Neural progenitor cell (in vitro differentiated cells): ENCODE results near the gene PIGL. TPM values are rescaled to one million over a fixed set of nuclear protein-coding genes. Genes with fewer than 3 reads are reported as not detected.
"Not testable (repeated sequence)": the region's sequence is repeated elsewhere in the genome, so short reads cannot be mapped to it uniquely, and the experiment has no call there.

Experiments used
- DNase-seq: peaks from one replicate; pipeline ENCODE4 v3.0.0-alpha.2; 2016; ENCODE audit warnings: low spot score
- H2AFZ ChIP-seq: fragments of 200-600 bp; sonication (generic); replicated peaks from 2 replicates; pipeline ENCODE4 v1.6.1; 2016; ENCODE audit warnings: antibody characterized with exemption
- H3F3A ChIP-seq: fragments of 200-600 bp; sonication (generic); 2 replicates; pipeline ENCODE4 v1.6.1; 2016; ENCODE audit warnings: antibody characterized with exemption, low read depth
- H3K27ac ChIP-seq: fragments of 200-600 bp; sonication (generic); 2 replicates; pipeline ENCODE4 v1.5.1; 2016; ENCODE audit warnings: mild to moderate bottlenecking
- H3K27me3 ChIP-seq: fragments of 200-600 bp; sonication (generic); 2 replicates; pipeline ENCODE4 v1.6.1; 2016; ENCODE audit warnings: mild to moderate bottlenecking, moderate library complexity
- H3K36me3 ChIP-seq: fragments of 200-600 bp; sonication (generic); 2 replicates; pipeline ENCODE4 v1.5.1; 2016
- H3K4me1 ChIP-seq: fragments of 200-600 bp; sonication (generic); 2 replicates; pipeline ENCODE4 v1.6.1; 2016; ENCODE audit warnings: mixed run types
- H3K4me2 ChIP-seq: fragments of 200-600 bp; sonication (generic); 2 replicates; pipeline ENCODE4 v1.6.1; 2016
- H3K4me3 ChIP-seq: fragments of 200-600 bp; sonication (generic); 2 replicates; pipeline ENCODE4 v1.5.1; 2016
- H3K79me2 ChIP-seq: fragments of 200-600 bp; sonication (generic); 2 replicates; pipeline ENCODE4 v1.6.1; 2016; ENCODE audit warnings: low read depth
- H3K9ac ChIP-seq: fragments of 200-600 bp; sonication (generic); 2 replicates; pipeline ENCODE4 v1.6.1; 2016
- H3K9me3 ChIP-seq: fragments of 200-600 bp; sonication (generic); 2 replicates; pipeline ENCODE4 v1.5.1; 2016; ENCODE audit warnings: low read depth
- H4K20me1 ChIP-seq: fragments of 200-600 bp; sonication (generic); 2 replicates; pipeline ENCODE4 v1.6.1; 2016; ENCODE audit warnings: low read depth
- H3K27ac Mint-ChIP-seq: 3 replicates; pipeline ENCODE4 v1.8.0; 2021; ENCODE audit warnings: mixed read lengths
- H3K27me3 Mint-ChIP-seq: 2 replicates; pipeline ENCODE4 v1.8.0; 2022; ENCODE audit warnings: low read depth, mild to moderate bottlenecking, inconsistent platforms, moderate library complexity, mixed read lengths; ENCODE audit not compliant: insufficient read depth
- H3K36me3 Mint-ChIP-seq: 3 replicates; pipeline ENCODE4 v1.8.0; 2021; ENCODE audit warnings: mixed read lengths
- H3K4me1 Mint-ChIP-seq: 3 replicates; pipeline ENCODE4 v1.8.0; 2021; ENCODE audit warnings: mixed read lengths
- H3K4me3 Mint-ChIP-seq: 3 replicates; pipeline ENCODE4 v1.8.0; 2021; ENCODE audit warnings: mild to moderate bottlenecking, moderate library complexity, mixed read lengths
- H3K9me3 Mint-ChIP-seq: 3 replicates; pipeline ENCODE4 v1.8.0; 2020; ENCODE audit warnings: mixed read lengths
- EZH2 ChIP-seq: fragments of 200-600 bp; sonication (generic); IDR thresholded peaks from 2 replicates; pipeline ENCODE4 v1.6.1; 2017; ENCODE audit warnings: antibody characterized with exemption, mild to moderate bottlenecking, moderate library complexity
- EZH2phosphoT487 ChIP-seq: fragments of 200-600 bp; sonication (generic); IDR thresholded peaks from 2 replicates; pipeline ENCODE4 v1.6.1; 2017; ENCODE audit warnings: antibody characterized with exemption
- total RNA-seq: library from RNA; depleted of rRNA; stranded (reverse); fragments of >200 nt; gene quantifications from 2 replicates; pipeline ENCODE4 v1.2.3, GENCODE V29; 2015; ENCODE audit warnings: low replicate concordance
- TF ChIP-seq, protein P1 (sequence below): fragments of 200-600 bp; sonication (generic); IDR thresholded peaks from 2 replicates; pipeline ENCODE4 v1.5.1; 2017; ENCODE audit warnings: antibody characterized with exemption, mild to moderate bottlenecking

Gene PIGL
- total RNA-seq, 1 donor from 2014 or later, result 57.0 TPM

DNA sequence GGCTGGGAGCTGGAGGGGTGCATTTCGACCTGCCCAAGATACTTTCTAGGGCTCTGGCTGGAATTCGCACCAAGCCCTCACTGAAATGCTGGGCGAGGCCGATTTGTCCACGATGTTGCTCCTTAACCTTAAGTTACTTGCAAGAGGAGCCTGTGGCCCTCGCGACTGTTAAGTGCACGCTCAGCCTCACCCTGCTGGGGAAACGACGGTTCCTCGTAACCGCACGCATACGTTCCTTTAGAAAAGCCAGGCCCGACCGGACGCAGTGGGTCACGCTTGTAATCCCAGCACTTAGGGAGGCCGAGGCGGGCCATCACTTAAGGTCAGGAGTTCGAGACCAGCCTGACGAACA, 1.1 kb upstream of the PIGL start:
- H3K4me3 Mint-ChIP-seq, result peak overlapping the region; percentile 97
- peaks cover 16% of the 10 kb centered on the region for H3K4me1 ChIP-seq
- H3K36me3 ChIP-seq, result no peaks in the 10 kb centered on the region
- H3K4me3 ChIP-seq, result peak overlapping the region; percentile 96
- peak overlapping the region; percentile 86 for H3K4me2 ChIP-seq
- H3F3A ChIP-seq, result peaks cover 20% of the 10 kb centered on the region
- peak overlapping the region; percentile 70 for H2AFZ ChIP-seq
- H3K9ac ChIP-seq, result peak overlapping the region; percentile 94
- peaks cover 23% of the 10 kb centered on the region for H3K4me1 Mint-ChIP-seq
- DNase-seq, result no peak
- H3K27me3 ChIP-seq, result no peaks in the 10 kb centered on the region
- no peaks in the 10 kb centered on the region for H3K9me3 Mint-ChIP-seq
- peaks cover 2% of the 10 kb centered on the region for H3K27me3 Mint-ChIP-seq
- no peaks in the 10 kb centered on the region for H3K9me3 ChIP-seq
- peaks cover 24% of the 10 kb centered on the region for H4K20me1 ChIP-seq
- H3K27ac ChIP-seq, result peak overlapping the region; percentile 92
- H3K79me2 ChIP-seq, result peaks cover 79% of the 10 kb centered on the region
- TF ChIP-seq, protein P1, sequence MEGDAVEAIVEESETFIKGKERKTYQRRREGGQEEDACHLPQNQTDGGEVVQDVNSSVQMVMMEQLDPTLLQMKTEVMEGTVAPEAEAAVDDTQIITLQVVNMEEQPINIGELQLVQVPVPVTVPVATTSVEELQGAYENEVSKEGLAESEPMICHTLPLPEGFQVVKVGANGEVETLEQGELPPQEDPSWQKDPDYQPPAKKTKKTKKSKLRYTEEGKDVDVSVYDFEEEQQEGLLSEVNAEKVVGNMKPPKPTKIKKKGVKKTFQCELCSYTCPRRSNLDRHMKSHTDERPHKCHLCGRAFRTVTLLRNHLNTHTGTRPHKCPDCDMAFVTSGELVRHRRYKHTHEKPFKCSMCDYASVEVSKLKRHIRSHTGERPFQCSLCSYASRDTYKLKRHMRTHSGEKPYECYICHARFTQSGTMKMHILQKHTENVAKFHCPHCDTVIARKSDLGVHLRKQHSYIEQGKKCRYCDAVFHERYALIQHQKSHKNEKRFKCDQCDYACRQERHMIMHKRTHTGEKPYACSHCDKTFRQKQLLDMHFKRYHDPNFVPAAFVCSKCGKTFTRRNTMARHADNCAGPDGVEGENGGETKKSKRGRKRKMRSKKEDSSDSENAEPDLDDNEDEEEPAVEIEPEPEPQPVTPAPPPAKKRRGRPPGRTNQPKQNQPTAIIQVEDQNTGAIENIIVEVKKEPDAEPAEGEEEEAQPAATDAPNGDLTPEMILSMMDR, result no peak
- TF ChIP-seq EZH2, result no peak
- TF ChIP-seq EZH2phosphoT487, result no peak
- H3K36me3 Mint-ChIP-seq, result peaks cover 5% of the 10 kb centered on the region
- H3K27ac Mint-ChIP-seq, result peak overlapping the region; percentile 91

DNA sequence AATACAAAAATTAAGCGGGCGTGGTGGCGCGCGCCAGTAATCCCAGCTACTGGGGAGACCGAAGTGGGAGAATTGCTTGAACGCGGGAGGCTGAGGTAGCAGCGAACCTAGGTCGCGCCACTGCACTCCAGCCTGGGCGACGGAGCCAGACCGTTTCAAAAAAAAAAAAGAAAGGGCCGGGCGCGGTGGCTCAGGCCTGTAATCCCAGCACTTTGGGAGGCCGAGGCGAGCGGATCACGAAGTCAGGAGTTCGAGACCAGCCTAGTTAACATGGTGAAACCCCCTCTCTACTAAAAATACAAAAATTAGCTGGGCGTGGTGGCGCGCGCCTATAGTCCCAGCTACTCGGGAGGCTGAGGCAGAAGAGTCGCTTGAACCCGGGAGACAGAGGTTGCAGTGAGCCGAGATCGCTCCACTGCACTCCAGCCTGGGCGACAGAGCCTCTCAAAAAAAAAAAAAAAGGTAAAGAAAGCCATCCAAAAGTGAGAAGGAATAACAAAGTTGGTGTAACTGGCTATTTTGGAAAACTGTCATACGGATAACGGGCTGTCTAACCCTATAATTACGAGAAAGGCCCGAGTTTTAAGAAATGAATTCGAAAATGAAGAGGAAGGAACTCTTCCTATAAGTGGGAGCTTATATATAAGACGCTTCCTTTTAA, 539 bp upstream of the PIGL start:
- Histone ChIP-seq H3K4me2 (peak overlapping the region; percentile 86), H3K27ac (peak overlapping the region; percentile 92), H2AFZ (peak overlapping the region; percentile 83), H3K79me2 (peaks cover 76% of the 10 kb centered on the region), H3F3A (peaks cover 20% of the 10 kb centered on the region), H3K4me3 (peak overlapping the region; percentile 96), H4K20me1 (peaks cover 21% of the 10 kb centered on the region), H3K4me1 (peaks cover 16% of the 10 kb centered on the region)
- Mint-ChIP-seq H3K4me1 (peaks cover 23% of the 10 kb centered on the region), H3K4me3 (peak overlapping the region; percentile 97), H3K27ac (peak overlapping the region; percentile 96)
- not testable (repeated sequence) for H3K9ac ChIP-seq, H3K9me3 ChIP-seq, H3K27me3 ChIP-seq, DNase-seq, H3K36me3 Mint-ChIP-seq, H3K27me3 Mint-ChIP-seq, H3K36me3 ChIP-seq, H3K9me3 Mint-ChIP-seq

DNA sequence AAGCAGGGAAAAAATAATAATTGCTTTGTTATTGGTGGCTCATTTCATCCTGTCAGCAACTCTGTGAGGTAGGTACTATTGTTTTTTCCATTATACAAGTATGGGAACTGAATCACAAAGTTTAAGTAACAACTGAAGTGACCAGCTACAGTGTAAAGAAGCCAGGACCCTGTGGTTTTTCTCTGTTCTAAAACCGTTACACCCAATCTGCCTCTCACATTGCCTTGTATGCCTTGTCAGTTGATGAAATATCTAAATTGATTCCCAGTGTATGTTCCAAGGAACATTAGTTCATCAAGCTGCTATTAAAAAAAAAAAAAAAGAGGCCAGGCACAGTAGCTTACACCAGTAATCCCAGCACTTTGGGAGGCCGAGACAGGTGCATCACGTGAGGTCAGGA, 5.4 kb downstream of the PIGL start:
- Histone ChIP-seq H2AFZ (no peak overlapping the region), H3K9ac (no peak overlapping the region), H4K20me1 (no peaks in the 10 kb centered on the region), H3K9me3 (no peaks in the 10 kb centered on the region), H3K79me2 (peaks cover 30% of the 10 kb centered on the region), H3K4me1 (peaks cover 7% of the 10 kb centered on the region), H3K4me3 (no peak overlapping the region), H3K27me3 (no peaks in the 10 kb centered on the region), H3F3A (peaks cover under 1% of the 10 kb centered on the region), H3K4me2 (no peak overlapping the region), H3K27ac (no peak overlapping the region), H3K36me3 (no peaks in the 10 kb centered on the region)
- no peak overlapping the region for H3K4me3 Mint-ChIP-seq
- no peak overlapping the region for H3K27ac Mint-ChIP-seq
- H3K4me1 Mint-ChIP-seq, result peaks cover 2% of the 10 kb centered on the region
- DNase-seq, result no peak
- no peak for TF ChIP-seq EZH2
- no peak for TF ChIP-seq EZH2phosphoT487
- TF ChIP-seq, protein P1, result no peak
- H3K36me3 Mint-ChIP-seq, result no peaks in the 10 kb centered on the region
- no peaks in the 10 kb centered on the region for H3K9me3 Mint-ChIP-seq
- no peaks in the 10 kb centered on the region for H3K27me3 Mint-ChIP-seq

DNA sequence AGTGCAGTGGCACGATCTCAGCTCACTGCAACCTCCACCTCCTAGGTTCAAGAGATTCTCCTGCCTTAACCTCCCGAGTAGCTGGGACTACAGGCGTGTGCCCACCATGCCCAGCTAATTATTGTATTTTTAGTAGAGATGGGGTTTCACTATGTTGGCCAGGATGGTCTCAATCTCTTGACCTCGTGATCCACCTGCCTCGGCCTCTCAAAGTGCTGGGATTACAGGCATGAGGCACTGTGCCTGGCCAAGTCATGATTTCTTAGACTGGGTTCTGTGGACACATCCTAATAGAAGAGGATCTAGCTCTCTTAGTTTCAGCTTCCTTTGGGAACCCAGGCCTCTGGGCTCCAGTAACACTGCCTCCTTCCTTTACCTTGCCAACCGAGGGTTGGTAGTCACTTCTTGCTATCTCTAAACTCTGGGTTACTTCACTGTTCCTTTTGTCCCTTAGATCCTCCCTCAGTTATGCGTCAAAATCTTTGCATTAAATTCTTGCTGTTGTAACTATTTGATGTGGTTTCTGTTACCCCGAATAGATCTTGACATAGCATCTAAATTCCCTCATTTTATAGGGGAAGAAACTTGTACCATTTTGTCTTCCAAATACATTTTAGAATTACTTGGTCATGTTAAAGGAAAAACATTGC, 13.0 kb downstream of the PIGL start:
- H3K4me1 Mint-ChIP-seq, H3F3A ChIP-seq, H4K20me1 ChIP-seq, H3K79me2 ChIP-seq, H3K9me3 ChIP-seq, H3K9me3 Mint-ChIP-seq, DNase-seq, H3K4me3 Mint-ChIP-seq, H3K27ac Mint-ChIP-seq, H3K27me3 Mint-ChIP-seq, H3K9ac ChIP-seq, H3K36me3 Mint-ChIP-seq, H3K4me3 ChIP-seq, H2AFZ ChIP-seq, H3K27me3 ChIP-seq, H3K27ac ChIP-seq, H3K4me2 ChIP-seq, H3K36me3 ChIP-seq, H3K4me1 ChIP-seq: not testable (repeated sequence)
